HEK293 (cell line): ENCODE results near the gene ATCAY.
A peak's percentile ranks its signal among the peaks of the same experiment; 100 is the strongest.

ENCODE experiments used
- CTCF ChIA-PET: fragments of 350-600 bp; formaldehyde crosslinking; extraction: SDS; loops from one replicate; lab custom pipeline; 2021; ENCODE audit warnings: antibody characterized with exemption; lab: Yijun Ruan, JAX
- POLR2A ChIA-PET: fragments of 300-600 bp; formaldehyde crosslinking; extraction: SDS; loops from one replicate; lab custom pipeline; 2020; ENCODE audit warnings: antibody characterized with exemption, inconsistent platforms; lab: Yijun Ruan, JAX
- H3K27ac ChIP-seq: fragments of 200-500 bp; sonication (Bioruptor generic); 2 replicates; pipeline ENCODE4 v1.5.1; 2014; ENCODE audit warnings: low read depth, low read length, control low read depth, inconsistent platforms; ENCODE audit errors: extremely low read depth
- H3K36me3 ChIP-seq, 2 experiments: fragments of 200-500 bp in 1 of 2; sonication (Bioruptor generic) in 1 of 2; 1 replicate in 1 of 2; 2 replicates in 1 of 2; pipeline ENCODE4 v1.5.1; 2014 to 2017; ENCODE audit warnings: inconsistent platforms in 2 of 2, low read length in 2 of 2; ENCODE audit not compliant: control insufficient read depth in 2 of 2, insufficient read depth in 1 of 2
- H3K4me1 ChIP-seq: fragments of 200-500 bp; sonication (Bioruptor generic); 2 replicates; pipeline ENCODE4 v1.5.1; 2014; ENCODE audit warnings: mild to moderate bottlenecking, low read length, inconsistent platforms; ENCODE audit not compliant: control insufficient read depth, insufficient read depth
- H3K4me3 ChIP-seq: 2 replicates; pipeline ENCODE4 v1.5.1; 2011; ENCODE audit warnings: low read depth, mild to moderate bottlenecking, control low read depth, low read length, moderate library complexity
- H3K9me3 ChIP-seq: fragments of 200-500 bp; sonication (Bioruptor generic); 2 replicates; pipeline ENCODE4 v1.5.1; 2014; ENCODE audit warnings: low read depth, low read length, inconsistent platforms; ENCODE audit not compliant: control insufficient read depth, insufficient read depth
- PRDM2 ChIP-seq: fragments of 450-650 bp; formaldehyde crosslinking; IDR thresholded peaks from 2 replicates; pipeline ENCODE4 v1.5.1; 2016; ENCODE audit warnings: missing biosample characterization, missing genetic modification characterization, borderline replicate concordance
- REST ChIP-seq: fragments of 450-650 bp; formaldehyde crosslinking; IDR thresholded peaks from 2 replicates; pipeline ENCODE4 v1.5.1; 2016; ENCODE audit warnings: missing biosample characterization, missing genetic modification characterization
- SP3 ChIP-seq: fragments of 450-650 bp; formaldehyde crosslinking; IDR thresholded peaks from 2 replicates; pipeline ENCODE4 v1.5.1; 2016; ENCODE audit warnings: missing biosample characterization, missing genetic modification characterization
- ZFP3 ChIP-seq: fragments of 450-650 bp; formaldehyde crosslinking; IDR thresholded peaks from 2 replicates; pipeline ENCODE4 v1.5.1; 2016; ENCODE audit warnings: low read depth, missing biosample characterization, missing genetic modification characterization
- ZIC2 ChIP-seq: fragments of 450-650 bp; formaldehyde crosslinking; IDR thresholded peaks from 2 replicates; pipeline ENCODE4 v1.5.1; 2016; ENCODE audit warnings: missing biosample characterization, missing genetic modification characterization
- ZNF146 ChIP-seq: fragments of 450-650 bp; formaldehyde crosslinking; IDR thresholded peaks from 2 replicates; pipeline ENCODE4 v1.5.1; 2016; ENCODE audit warnings: missing biosample characterization, missing genetic modification characterization
- ZNF184 ChIP-seq: fragments of 450-650 bp; IDR thresholded peaks from 2 replicates; pipeline ENCODE4 v1.5.1; 2018; ENCODE audit warnings: missing biosample characterization, mild to moderate bottlenecking, missing genetic modification characterization
- ZNF280D ChIP-seq: fragments of 450-650 bp; formaldehyde crosslinking; IDR thresholded peaks from 2 replicates; pipeline ENCODE4 v1.5.1; 2016; ENCODE audit warnings: missing biosample characterization, missing genetic modification characterization
- ZNF366 ChIP-seq: fragments of 450-650 bp; formaldehyde crosslinking; conservative IDR thresholded peaks from 2 replicates; pipeline ENCODE4 v1.5.1; 2016; ENCODE audit warnings: missing biosample characterization, missing genetic modification characterization
- ZNF521 ChIP-seq: fragments of 450-650 bp; formaldehyde crosslinking; IDR thresholded peaks from 2 replicates; pipeline ENCODE4 v1.5.1; 2017; ENCODE audit warnings: missing biosample characterization, mild to moderate bottlenecking, missing genetic modification characterization

The ATCAY gene

GRCh38 chr19:3914199-3914598 lies 33.7 kb downstream of the ATCAY start:
- CTCF ChIA-PET, result no interaction called here
- no peak for TF ChIP-seq ZIC2 (tag by site-specific recombination)
- peak; percentile 61; the same call in 1 of the 2 replicates for TF ChIP-seq ZNF184 (tag by site-specific recombination)
- no peak for TF ChIP-seq ZNF521 (tag by site-specific recombination)
- TF ChIP-seq PRDM2 (tag by site-specific recombination), result no peak
- TF ChIP-seq REST (tag by site-specific recombination), result no peak
- TF ChIP-seq SP3 (tag by site-specific recombination), result 0 out of 2 replicates have a peak, but pooled peaks have one; percentile 21
- TF ChIP-seq ZFP3 (tag by site-specific recombination), result no peak
- no peaks in the 10 kb centered on the region for H3K9me3 ChIP-seq
- no peaks in the 10 kb centered on the region for H3K4me1 ChIP-seq
- POLR2A ChIA-PET, result no interaction called here
- H3K27ac ChIP-seq, result no peak overlapping the region
- no peaks in the 10 kb centered on the region for H3K36me3 ChIP-seq
- no peak overlapping the region for H3K4me3 ChIP-seq

- Histone ChIP-seq H3K36me3 (no peaks in the 10 kb centered on the region), H3K27ac (no peak overlapping the region), H3K4me3 (no peak overlapping the region), H3K9me3 (no peaks in the 10 kb centered on the region)
- POLR2A ChIA-PET, result no interaction called here
- TF ChIP-seq ZNF146 (tag by site-specific recombination) (peak; percentile 97), ZNF280D (tag by site-specific recombination) (0 out of 2 replicates have a peak, but pooled peaks have one; percentile 52), ZNF366 (no peak)
- TF ChIP-seq, all 188 proteins: peak for 2
- CTCF ChIA-PET, result no interaction called here
- no peaks in the 10 kb centered on the region for H3K4me1 ChIP-seq
These were observed 35.5 kb downstream of the ATCAY start for GRCh38 chr19:3916033-3916432.
